Measurements from ENCODE around the gene LYL1.

DNA sequence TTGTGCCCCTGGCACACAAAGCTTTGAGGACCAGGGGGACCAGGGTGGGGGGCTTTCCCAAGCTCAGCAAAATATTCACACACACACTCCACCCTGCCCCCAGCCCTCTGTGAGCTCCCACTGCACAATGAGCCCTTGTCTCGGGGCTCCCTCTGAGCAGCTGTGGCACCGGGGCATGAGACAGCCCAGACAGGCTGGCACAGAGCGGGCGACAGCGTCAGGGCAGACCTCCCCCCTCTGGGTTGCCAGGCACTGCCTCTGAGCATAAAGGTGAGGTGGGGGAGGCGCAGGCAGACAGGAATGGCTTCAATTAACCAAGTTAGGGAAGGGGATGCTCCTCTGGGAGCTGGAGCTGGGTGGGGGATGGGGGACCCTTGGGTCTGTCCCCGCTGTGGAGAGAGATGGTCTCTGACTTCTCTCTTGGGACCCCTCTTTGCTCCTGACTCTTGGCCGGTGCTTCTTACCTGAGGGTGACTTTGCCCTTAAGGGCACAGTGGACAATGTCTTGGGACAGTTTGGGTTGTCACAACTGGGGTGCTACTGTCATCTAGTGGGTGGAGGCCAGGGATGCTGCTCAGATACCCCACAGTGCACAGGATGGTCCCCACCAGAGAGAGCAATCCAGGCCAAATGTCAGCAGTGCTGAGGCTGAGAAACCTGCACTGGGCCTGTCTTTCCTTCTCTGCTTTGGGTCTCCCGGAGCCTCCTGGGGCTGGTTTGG, 30.3 kb downstream of the LYL1 start:
- TF ChIP-seq, protein P1, sequence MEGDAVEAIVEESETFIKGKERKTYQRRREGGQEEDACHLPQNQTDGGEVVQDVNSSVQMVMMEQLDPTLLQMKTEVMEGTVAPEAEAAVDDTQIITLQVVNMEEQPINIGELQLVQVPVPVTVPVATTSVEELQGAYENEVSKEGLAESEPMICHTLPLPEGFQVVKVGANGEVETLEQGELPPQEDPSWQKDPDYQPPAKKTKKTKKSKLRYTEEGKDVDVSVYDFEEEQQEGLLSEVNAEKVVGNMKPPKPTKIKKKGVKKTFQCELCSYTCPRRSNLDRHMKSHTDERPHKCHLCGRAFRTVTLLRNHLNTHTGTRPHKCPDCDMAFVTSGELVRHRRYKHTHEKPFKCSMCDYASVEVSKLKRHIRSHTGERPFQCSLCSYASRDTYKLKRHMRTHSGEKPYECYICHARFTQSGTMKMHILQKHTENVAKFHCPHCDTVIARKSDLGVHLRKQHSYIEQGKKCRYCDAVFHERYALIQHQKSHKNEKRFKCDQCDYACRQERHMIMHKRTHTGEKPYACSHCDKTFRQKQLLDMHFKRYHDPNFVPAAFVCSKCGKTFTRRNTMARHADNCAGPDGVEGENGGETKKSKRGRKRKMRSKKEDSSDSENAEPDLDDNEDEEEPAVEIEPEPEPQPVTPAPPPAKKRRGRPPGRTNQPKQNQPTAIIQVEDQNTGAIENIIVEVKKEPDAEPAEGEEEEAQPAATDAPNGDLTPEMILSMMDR (IDR thresholded peaks at IDR 0.05) = no peak
- no peak for TF ChIP-seq EZH2 (IDR thresholded peaks at IDR 0.05)
